Measurements from ENCODE around the gene TMEM250.
A peak's percentile ranks its signal among the peaks of the same experiment; 100 is the strongest.

TMEM250 gene

GRCh38 chr9:136118320-136119060 is at the start of gene TMEM250:
Gene TMEM250 (minus strand): TSS chr9:136118875. CDS start chr9:136116900, 1,975 bp downstream.
- TF ChIP-seq CTCF (IDR thresholded peaks at IDR 0.05; ENCODE audit: control extremely low read depth, extremely low read depth, low read depth, missing control alignments), result peak; percentile 34
- DNase-seq (ENCODE audit: extremely low spot score), result peak; percentile 97
- ChIA-PET CTCF (interaction anchor here (1.1 to 5.7 kb wide), 7 partner anchors 9 to 245 kb away, joined by 3 to 53 read pairs (median 4); partner anchors contain the start of gene DNLZ), POLR2A (interaction anchor here (0.6 to 0.9 kb wide), 2 partner anchors 9 to 10 kb away, joined by 3 to 7 read pairs; no protein-coding TSS in a partner anchor)

- TF ChIP-seq CTCF (IDR thresholded peaks at IDR 0.05; ENCODE audit: control extremely low read depth, extremely low read depth, low read depth, missing control alignments), result no peak
- no peak for DNase-seq (ENCODE audit: extremely low spot score)
- CTCF ChIA-PET, result no interaction called here
- POLR2A ChIA-PET, result no interaction called here
These were observed 44.7 kb upstream of the TMEM250 start for GRCh38 chr9:136163248-136163850.

GRCh38 chr9:136160995-136161610 is 42.4 kb upstream of the TMEM250 start:
- ChIA-PET CTCF (no interaction called here), POLR2A (no interaction called here)
- DNase-seq (ENCODE audit: extremely low spot score), result no peak
- no peak for TF ChIP-seq CTCF (IDR thresholded peaks at IDR 0.05; ENCODE audit: control extremely low read depth, extremely low read depth, low read depth, missing control alignments)

- CTCF ChIA-PET, result no interaction called here
- POLR2A ChIA-PET, result no interaction called here
- no peak for TF ChIP-seq CTCF (IDR thresholded peaks at IDR 0.05; ENCODE audit: control extremely low read depth, extremely low read depth, low read depth, missing control alignments)
- DNase-seq (ENCODE audit: extremely low spot score), result no peak
These were observed 41.7 kb upstream of the TMEM250 start for GRCh38 chr9:136160381-136160841.

- POLR2A ChIA-PET, result no interaction called here
These were observed 41.2 kb upstream of the TMEM250 start for GRCh38 chr9:136159851-136160250.

More at GRCh38 chr9:136159851-136160250, 41.2 kb upstream of the TMEM250 start:
- TF ChIP-seq CTCF (IDR thresholded peaks at IDR 0.05; ENCODE audit: control extremely low read depth, extremely low read depth, low read depth, missing control alignments), result no peak
- DNase-seq (ENCODE audit: extremely low spot score), result no peak
- CTCF ChIA-PET, result interaction anchor here (1.5 to 1.8 kb wide), 2 partner anchors 10 to 124 kb away, joined by 3 to 6 read pairs; no protein-coding TSS in a partner anchor
